ENCODE measurements around the gene CTTN. TPM values are rescaled to one million over a fixed set of nuclear protein-coding genes. Genes with fewer than 3 reads are reported as not detected.

Gene CTTN
- total and polyA plus RNA-seq, 2 experiments from 2014 or later, result 72.5 to 245 TPM

DNA sequence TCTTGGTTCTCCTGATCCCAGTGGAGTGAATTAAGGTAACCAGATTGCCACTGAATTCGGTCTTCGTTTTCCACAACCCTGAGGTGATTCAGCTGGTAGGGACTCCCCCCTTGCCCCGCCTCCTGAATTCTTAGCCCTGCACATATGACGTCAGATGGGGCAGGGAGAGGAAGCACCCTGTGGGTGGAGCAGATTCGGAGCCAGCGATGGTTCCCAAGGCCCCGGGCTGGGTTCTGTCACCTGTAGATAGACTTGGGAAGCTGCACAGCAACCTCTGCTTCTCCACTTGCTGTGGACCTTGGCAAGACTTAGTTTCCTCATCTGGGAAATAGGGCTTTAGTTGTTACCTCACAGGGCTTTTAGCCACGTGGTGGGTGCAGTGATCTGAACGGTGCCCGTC is 67.8 kb downstream of the CTTN start:
- Histone ChIP-seq H3K36me3 (no peaks in the 10 kb centered on the region), H3K9me3 (ENCODE audit: low read depth) (no peaks in the 10 kb centered on the region), H3K27me3 (no peaks in the 10 kb centered on the region), H3K4me1 (ENCODE audit: low read depth) (peaks cover 6% of the 10 kb centered on the region), H3K27ac (no peak overlapping the region), H3K4me3 (no peak overlapping the region)
- DNase-seq (ENCODE audit: low read depth in 1 of 2, low spot score in 1 of 2), result peak in 1 of 2 donors; percentile 19
- TF ChIP-seq, protein P1, sequence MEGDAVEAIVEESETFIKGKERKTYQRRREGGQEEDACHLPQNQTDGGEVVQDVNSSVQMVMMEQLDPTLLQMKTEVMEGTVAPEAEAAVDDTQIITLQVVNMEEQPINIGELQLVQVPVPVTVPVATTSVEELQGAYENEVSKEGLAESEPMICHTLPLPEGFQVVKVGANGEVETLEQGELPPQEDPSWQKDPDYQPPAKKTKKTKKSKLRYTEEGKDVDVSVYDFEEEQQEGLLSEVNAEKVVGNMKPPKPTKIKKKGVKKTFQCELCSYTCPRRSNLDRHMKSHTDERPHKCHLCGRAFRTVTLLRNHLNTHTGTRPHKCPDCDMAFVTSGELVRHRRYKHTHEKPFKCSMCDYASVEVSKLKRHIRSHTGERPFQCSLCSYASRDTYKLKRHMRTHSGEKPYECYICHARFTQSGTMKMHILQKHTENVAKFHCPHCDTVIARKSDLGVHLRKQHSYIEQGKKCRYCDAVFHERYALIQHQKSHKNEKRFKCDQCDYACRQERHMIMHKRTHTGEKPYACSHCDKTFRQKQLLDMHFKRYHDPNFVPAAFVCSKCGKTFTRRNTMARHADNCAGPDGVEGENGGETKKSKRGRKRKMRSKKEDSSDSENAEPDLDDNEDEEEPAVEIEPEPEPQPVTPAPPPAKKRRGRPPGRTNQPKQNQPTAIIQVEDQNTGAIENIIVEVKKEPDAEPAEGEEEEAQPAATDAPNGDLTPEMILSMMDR (IDR thresholded peaks at IDR 0.05; ENCODE audit: low read depth, low read length), result no peak

DNA sequence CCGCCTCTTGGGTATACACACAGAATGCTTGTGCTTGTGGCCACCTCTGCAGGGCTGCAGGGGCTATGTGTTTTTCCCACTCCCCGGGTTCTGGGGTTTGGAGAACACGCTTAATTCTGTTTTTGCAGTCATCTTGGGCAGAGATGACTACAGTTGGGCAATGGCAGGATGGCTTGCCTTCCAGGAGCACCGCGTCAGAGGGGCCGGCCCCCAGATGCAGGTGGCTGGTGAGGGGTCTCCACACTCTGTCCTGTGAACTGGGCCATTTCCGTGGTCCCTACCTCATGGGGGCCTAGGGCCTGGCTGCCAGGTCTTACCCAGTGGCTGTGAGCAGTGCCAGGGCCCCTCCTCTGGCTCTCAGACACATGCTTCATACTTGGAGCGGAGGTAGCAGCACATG is 68.3 kb downstream of the CTTN start:
- Histone ChIP-seq H3K27ac (no peak overlapping the region), H3K9me3 (ENCODE audit: low read depth) (no peaks in the 10 kb centered on the region), H3K36me3 (no peaks in the 10 kb centered on the region), H3K4me3 (no peak overlapping the region), H3K27me3 (no peaks in the 10 kb centered on the region), H3K4me1 (ENCODE audit: low read depth) (peaks cover 6% of the 10 kb centered on the region)
- TF ChIP-seq, protein P1 (IDR thresholded peaks at IDR 0.05; ENCODE audit: low read depth, low read length), result no peak
- no peak for DNase-seq (ENCODE audit: low read depth in 1 of 2, low spot score in 1 of 2)

DNA sequence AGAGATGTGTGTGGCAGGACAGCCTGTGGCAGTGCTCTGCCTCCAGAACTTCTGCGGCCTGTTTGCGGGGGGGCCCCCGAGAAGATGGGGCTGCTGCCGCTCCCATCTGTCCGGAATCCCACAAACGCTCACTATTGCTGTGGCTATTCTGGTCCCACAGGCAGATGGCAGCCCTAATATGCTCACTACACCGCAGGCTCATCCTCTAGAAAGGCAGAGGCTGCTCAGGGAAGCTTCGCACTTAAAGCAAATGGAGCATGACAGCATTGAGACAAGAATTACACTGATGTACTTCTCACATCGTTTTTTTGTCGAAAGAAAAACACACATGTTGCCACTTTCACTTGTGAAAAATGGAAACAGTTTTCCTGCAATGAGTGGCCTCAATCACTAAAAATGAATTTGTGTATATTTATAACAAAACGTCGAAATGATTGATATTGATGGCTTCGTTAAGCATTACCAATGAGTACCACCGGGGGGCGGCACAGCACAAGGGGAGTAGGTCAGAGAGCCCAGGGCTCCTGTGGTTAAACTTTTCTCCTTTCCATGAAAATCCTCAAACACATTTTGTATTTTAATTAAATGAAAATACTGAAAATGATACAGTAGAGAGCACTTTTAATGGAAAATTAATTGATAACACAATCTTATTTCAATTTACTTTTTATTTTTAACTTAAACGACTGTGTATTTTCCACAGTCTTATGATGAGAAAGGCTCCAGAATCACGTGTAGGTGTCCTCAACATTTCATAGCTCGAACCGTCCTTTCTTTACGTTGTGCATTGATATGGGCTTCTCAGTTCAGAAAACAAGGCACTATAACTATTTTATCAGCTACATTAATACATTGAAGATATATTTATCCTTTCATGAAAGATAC is 69.1 kb downstream of the CTTN start:
- peak; percentile 61 to 77 for DNase-seq (ENCODE audit: low read depth in 1 of 2, low spot score in 1 of 2)
- Histone ChIP-seq H3K27ac (no peak overlapping the region), H3K4me1 (ENCODE audit: low read depth) (peaks cover 6% of the 10 kb centered on the region), H3K36me3 (no peaks in the 10 kb centered on the region), H3K27me3 (no peaks in the 10 kb centered on the region), H3K9me3 (ENCODE audit: low read depth) (no peaks in the 10 kb centered on the region), H3K4me3 (no peak overlapping the region)
- TF ChIP-seq, protein P1 (IDR thresholded peaks at IDR 0.05; ENCODE audit: low read depth, low read length), result peak; percentile 88

DNA sequence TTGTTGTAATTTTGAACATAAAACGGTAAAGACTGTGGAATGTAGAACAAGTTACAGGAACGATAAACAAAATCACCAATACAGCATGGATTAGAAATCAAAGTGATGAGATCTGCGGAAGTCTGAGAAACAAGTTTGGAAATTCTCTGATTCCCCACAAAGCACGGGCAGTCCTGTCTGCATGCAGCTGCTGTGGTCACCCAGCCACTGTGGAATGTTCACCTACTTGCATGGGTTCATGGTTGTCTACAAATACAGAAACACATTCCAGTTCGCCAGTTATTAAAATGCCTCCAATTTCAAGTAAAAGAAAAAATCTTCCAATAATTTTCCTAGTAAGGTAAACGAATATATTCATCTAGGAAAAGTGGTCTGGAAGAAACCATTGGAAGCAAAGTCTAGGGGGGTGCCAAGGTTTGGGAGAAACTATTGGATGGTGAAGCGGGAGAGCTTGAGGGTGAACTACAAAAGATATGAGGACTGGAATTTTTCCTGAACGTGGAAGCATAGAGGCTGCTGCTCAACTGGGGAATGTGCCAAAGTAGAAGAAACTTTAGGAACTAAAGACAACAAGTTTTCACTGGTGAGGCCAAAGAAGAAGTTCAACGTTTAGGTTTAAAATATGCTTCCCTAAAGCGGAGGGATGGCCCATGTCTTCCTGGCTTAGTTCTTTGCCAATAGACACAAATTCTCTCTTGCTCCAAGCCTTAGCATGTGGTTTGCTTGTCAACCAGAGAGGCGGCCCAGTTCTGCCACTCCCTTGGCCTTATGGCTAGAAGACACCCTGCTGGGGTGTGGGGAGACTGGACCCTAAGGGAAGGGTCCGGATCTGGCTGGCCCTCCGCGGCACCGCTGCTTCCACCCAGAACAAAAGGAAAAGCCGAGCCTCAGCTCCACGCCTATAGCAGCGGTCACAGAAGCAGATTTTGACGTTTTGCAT is 70.2 kb downstream of the CTTN start:
- peaks cover 6% of the 10 kb centered on the region for H3K4me1 ChIP-seq (ENCODE audit: low read depth)

DNA sequence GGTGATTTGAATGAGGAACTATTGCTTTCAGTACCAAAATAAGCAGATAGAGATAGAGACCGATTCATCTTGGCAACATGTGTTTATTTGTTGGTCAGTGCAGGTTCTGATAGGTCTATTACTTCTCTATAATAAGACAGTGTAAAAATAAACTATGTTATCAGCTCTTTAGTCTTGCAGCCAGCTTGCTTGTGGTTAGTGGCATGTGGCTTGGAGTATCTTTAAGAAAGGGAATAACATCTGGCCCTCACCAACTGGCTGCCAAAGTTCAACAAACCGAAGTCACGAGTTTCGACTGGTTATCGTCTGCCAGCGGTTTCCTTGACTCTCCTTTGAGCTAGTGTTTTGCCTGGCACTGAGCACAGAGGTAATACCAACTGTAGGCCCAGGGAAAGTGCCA is 71.8 kb downstream of the CTTN start:
- H3K36me3 ChIP-seq, result no peaks in the 10 kb centered on the region
- DNase-seq (ENCODE audit: low read depth in 1 of 2, low spot score in 1 of 2), result peak in 1 of 2 donors; percentile 37
- H3K27ac ChIP-seq, result no peak overlapping the region
- TF ChIP-seq, protein P1 (IDR thresholded peaks at IDR 0.05; ENCODE audit: low read depth, low read length), result no peak
- H3K27me3 ChIP-seq, result no peaks in the 10 kb centered on the region
- no peaks in the 10 kb centered on the region for H3K9me3 ChIP-seq (ENCODE audit: low read depth)
- H3K4me3 ChIP-seq, result no peak overlapping the region
- peaks cover 6% of the 10 kb centered on the region for H3K4me1 ChIP-seq (ENCODE audit: low read depth)

More for the DNA sequence above, 70.2 kb downstream of the CTTN start:
- Histone ChIP-seq H3K27me3 (no peaks in the 10 kb centered on the region), H3K4me3 (no peak overlapping the region), H3K9me3 (ENCODE audit: low read depth) (no peaks in the 10 kb centered on the region), H3K36me3 (no peaks in the 10 kb centered on the region), H3K27ac (no peak overlapping the region)
- peak in 1 of 2 donors; percentile 30 for DNase-seq (ENCODE audit: low read depth in 1 of 2, low spot score in 1 of 2)
- TF ChIP-seq, protein P1 (IDR thresholded peaks at IDR 0.05; ENCODE audit: low read depth, low read length), result no peak

All from cardiac muscle cell (in vitro differentiated cells and primary cell).